HepG2 (cell line): ENCODE measurements around the gene KCTD14. TPM values are rescaled to one million over a fixed set of nuclear protein-coding genes. Genes with fewer than 3 reads are reported as not detected.

Experiments used
- CBFB ChIP-seq: sonication (generic); formaldehyde crosslinking; IDR thresholded peaks from 2 replicates; pipeline ENCODE4 v1.4.0; 2020; ENCODE audit warnings: missing genetic modification reagents
- CEBPG ChIP-seq: IDR thresholded peaks from 2 replicates; pipeline ENCODE4 v1.6.1; 2016
- ETV5 ChIP-seq: IDR thresholded peaks from 2 replicates; pipeline ENCODE4 v1.6.1; 2018; ENCODE audit warnings: missing biosample characterization, missing genetic modification reagents, inconsistent platforms, borderline replicate concordance
- KLF9 ChIP-seq: IDR thresholded peaks from 2 replicates; pipeline ENCODE4 v1.6.1; 2016; ENCODE audit warnings: low read depth
- LCORL ChIP-seq, 2 experiments: fragments of 450-650 bp in 1 of 2; sonication (generic) in 1 of 2; formaldehyde crosslinking in 1 of 2; IDR thresholded peaks; 2 replicates each; pipeline versions ENCODE4 v1.5.0 to v1.6.1; 2017 to 2020; ENCODE audit warnings: antibody characterized with exemption in 1 of 2, missing genetic modification reagents in 1 of 2
- NCOR1 ChIP-seq: fragments of 200-600 bp; sonication (generic); IDR thresholded peaks from 2 replicates; pipeline ENCODE4 v1.7.0; 2017; ENCODE audit warnings: antibody characterized with exemption, low read length, borderline replicate concordance
- PHF21A ChIP-seq: sonication (generic); formaldehyde crosslinking; IDR thresholded peaks from 2 replicates; pipeline ENCODE4 v1.5.0; 2020; ENCODE audit warnings: mild to moderate bottlenecking, missing genetic modification reagents
- PHF5A ChIP-seq: IDR thresholded peaks from one replicate; pipeline ENCODE4 v1.6.1; 2018; ENCODE audit warnings: low read depth, missing genetic modification reagents; ENCODE audit not compliant: unreplicated experiment
- PRDM15 ChIP-seq: sonication (generic); formaldehyde crosslinking; IDR thresholded peaks from 2 replicates; pipeline ENCODE4 v1.4.0; 2020; ENCODE audit warnings: missing genetic modification reagents
- SIX1 ChIP-seq: sonication (generic); formaldehyde crosslinking; IDR thresholded peaks from 2 replicates; pipeline ENCODE4 v1.4.0; 2020; ENCODE audit warnings: missing genetic modification reagents, borderline replicate concordance
- SOX13 ChIP-seq, 3 experiments: fragments of 450-650 bp in 1 of 3; sonication (generic) in 1 of 3; formaldehyde crosslinking in 1 of 3; IDR thresholded peaks in 2 of 3; conservative IDR thresholded peaks in 1 of 3; 2 replicates each; pipeline versions ENCODE4 v1.5.0 to v1.6.1; 2016 to 2020; ENCODE audit warnings: antibody characterized with exemption in 1 of 3, mild to moderate bottlenecking in 1 of 3, missing compliant biosample characterization in 1 of 3, missing genetic modification reagents in 1 of 3, moderate library complexity in 1 of 3
- SRY ChIP-seq: sonication (generic); formaldehyde crosslinking; IDR thresholded peaks from 2 replicates; pipeline ENCODE4 v1.8.0; 2022; ENCODE audit warnings: mild to moderate bottlenecking, missing genetic modification reagents
- THRA ChIP-seq: sonication (generic); formaldehyde crosslinking; IDR thresholded peaks from 2 replicates; pipeline ENCODE4 v1.4.0; 2020; ENCODE audit warnings: missing genetic modification reagents, borderline replicate concordance
- YY1 ChIP-seq: IDR thresholded peaks from 2 replicates; pipeline ENCODE4 v1.6.1; 2011; ENCODE audit warnings: low read length, low read depth, moderate library complexity, mild to moderate bottlenecking; ENCODE audit not compliant: insufficient read depth, insufficient replicate concordance
- ZBTB26 ChIP-seq: IDR thresholded peaks from 2 replicates; pipeline ENCODE4 v1.6.1; 2016; ENCODE audit warnings: missing compliant biosample characterization, missing genetic modification reagents, borderline replicate concordance
- ZFY ChIP-seq: sonication (generic); formaldehyde crosslinking; IDR thresholded peaks from 2 replicates; pipeline ENCODE4 v1.4.0; 2020; ENCODE audit warnings: missing genetic modification reagents
- ZNF296 ChIP-seq: sonication (generic); formaldehyde crosslinking; conservative IDR thresholded peaks from 2 replicates; pipeline ENCODE4 v1.5.0; 2020; ENCODE audit warnings: mild to moderate bottlenecking, missing genetic modification reagents
- ZNF574 ChIP-seq: sonication (generic); formaldehyde crosslinking; IDR thresholded peaks from 2 replicates; pipeline ENCODE4 v1.4.0; 2020; ENCODE audit warnings: missing genetic modification reagents
- polyA plus RNA-seq, 8 experiments: library from polyadenylated mRNA; depleted of rRNA in 3 of 8; stranded (reverse) in 7 of 8; unstranded in 1 of 8; fragments of >200 nt; fragmentation: Illumina TruSeq in 4 of 8; extraction: Trizol in 4 of 8; gene quantifications; 2 replicates each; pipeline versions ENCODE4 v1.2.1 to v1.2.3, GENCODE V29; 2011 to 2016; ENCODE audit warnings: low read depth in 4 of 8, missing spikeins in 1 of 8, mixed read lengths in 1 of 8; ENCODE audit not compliant: insufficient read depth in 1 of 8
- total RNA-seq, 5 experiments: library from RNA; depleted of rRNA; stranded (reverse); fragments of >200 nt; fragmentation: Illumina TruSeq; extraction: Trizol; gene quantifications; 2 replicates each; pipeline ENCODE4 v1.2.3, GENCODE V29; 2016; ENCODE audit warnings: low read depth in 1 of 5

KCTD14 gene
- total and polyA plus RNA-seq, 2 of the 13 experiments (the other 11 are each of a cell fraction or from before 2014, with no cell fraction given): 10.3 to 15.6 TPM

GRCh38 chr11:78038697-78039313, 15.7 kb upstream of the KCTD14 start (continued):
- TF ChIP-seq YY1: peak; percentile 7
- TF ChIP-seq PHF5A (CRISPR knock-in tag): peak; percentile 72
- 0 out of 2 replicates have a peak, but pooled peaks have one; percentile 30 for TF ChIP-seq CBFB
- no peak for TF ChIP-seq KLF9 (CRISPR knock-in tag)
- TF ChIP-seq SRY (CRISPR knock-in tag): 0 out of 2 replicates have a peak, but pooled peaks have one; percentile 20
- TF ChIP-seq SOX13 (IDR thresholded peaks at IDR 0.05): no peak
- TF ChIP-seq SOX13 (CRISPR knock-in tag; conservative IDR thresholded peaks at IDR 0.05 in 1 of 2, IDR thresholded peaks at IDR 0.05 in 1 of 2): peak in 1 of 2 experiments; percentile 40; a peak in 1 of 4 replicates
- peak; percentile 74 for TF ChIP-seq PHF21A (CRISPR knock-in tag)
- no peak for TF ChIP-seq ZBTB26 (CRISPR knock-in tag)
- TF ChIP-seq PRDM15 (CRISPR knock-in tag): 0 out of 2 replicates have a peak, but pooled peaks have one; percentile 37
- TF ChIP-seq CEBPG: peak; percentile 12; the same call in 1 of the 2 replicates
- peak; percentile 34; the same call in 1 of the 2 replicates for TF ChIP-seq SIX1 (CRISPR knock-in tag)
- TF ChIP-seq LCORL (IDR thresholded peaks at IDR 0.05): peak; percentile 38; the same call in 1 of the 2 replicates
- peak; percentile 78; the same call in 1 of the 2 replicates for TF ChIP-seq LCORL (CRISPR knock-in tag; IDR thresholded peaks at IDR 0.05)
- TF ChIP-seq ZNF574 (CRISPR knock-in tag): 0 out of 2 replicates have a peak, but pooled peaks have one; percentile 22
- peak; percentile 7; the same call in 1 of the 2 replicates for TF ChIP-seq THRA (CRISPR knock-in tag)
- TF ChIP-seq NCOR1: peak; percentile 72; the same call in 1 of the 2 replicates
- TF ChIP-seq ZFY (CRISPR knock-in tag): peak; percentile 51
- TF ChIP-seq ETV5: peak; percentile 56; the same call in 1 of the 2 replicates
- TF ChIP-seq ZNF296 (CRISPR knock-in tag): 0 out of 2 replicates have a peak, but pooled peaks have one; percentile 38
